ENCODE measurements around the gene MTMR2. TPM values are rescaled to one million over a fixed set of nuclear protein-coding genes. Genes with fewer than 3 reads are reported as not detected.

MTMR2 gene
- total and polyA plus RNA-seq, 2 donors (not counting 3 experiments of a cell fraction or from before 2014, with no cell fraction given) = 19.5 to 49.5 TPM

GRCh38 chr11:95939091-95939490, 15.2 kb upstream of the MTMR2 start:
- no peaks in the 10 kb centered on the region for H3K36me3 ChIP-seq (ENCODE audit: control insufficient read depth in 2 of 2, extremely low read depth in 1 of 2, insufficient read depth in 2 of 2, low read length in 2 of 2)
- DNase-seq (ENCODE audit: low read depth, low spot score) = no peak
- dilution Hi-C loops (cut with MboI; ENCODE audit: extremely low pct_ligation_motif_present, low sequenced_read_pairs) (no loop called here), intact Hi-C loops (cut with micrococcal nuclease) (no loop called here)
- no peak overlapping the region for H3K4me2 ChIP-seq (ENCODE audit: insufficient read depth, low read length)
- no TSS peak for BruUV-seq (replicated peaks)
- H4K20me1 ChIP-seq (replicated peaks; ENCODE audit: control insufficient read depth, extremely low read depth, insufficient read depth, low read length) = no peaks in the 10 kb centered on the region
- TF ChIP-seq EZH2 (IDR thresholded peaks at IDR 0.05; ENCODE audit: borderline replicate concordance, low read depth, low read length, severe bottlenecking) (no peak), MYC (IDR thresholded peaks at IDR 0.05; ENCODE audit: low read depth, low read length) (no peak), GATA2 (IDR thresholded peaks at IDR 0.05; ENCODE audit: insufficient read depth, insufficient read length, low read depth, low read length) (no peak), JUN (IDR thresholded peaks at IDR 0.05; ENCODE audit: borderline replicate concordance, insufficient read depth, insufficient read length, low read depth) (no peak), POLR2A (IDR thresholded peaks at IDR 0.05; ENCODE audit: low read depth, low read length) (no peak), POLR2AphosphoS5 (IDR thresholded peaks at IDR 0.05; ENCODE audit: insufficient read depth, low read depth, low read length) (no peak), FOS (IDR thresholded peaks at IDR 0.05; ENCODE audit: borderline replicate concordance, insufficient read depth, low read length) (no peak)
- TF ChIP-seq, protein P1, sequence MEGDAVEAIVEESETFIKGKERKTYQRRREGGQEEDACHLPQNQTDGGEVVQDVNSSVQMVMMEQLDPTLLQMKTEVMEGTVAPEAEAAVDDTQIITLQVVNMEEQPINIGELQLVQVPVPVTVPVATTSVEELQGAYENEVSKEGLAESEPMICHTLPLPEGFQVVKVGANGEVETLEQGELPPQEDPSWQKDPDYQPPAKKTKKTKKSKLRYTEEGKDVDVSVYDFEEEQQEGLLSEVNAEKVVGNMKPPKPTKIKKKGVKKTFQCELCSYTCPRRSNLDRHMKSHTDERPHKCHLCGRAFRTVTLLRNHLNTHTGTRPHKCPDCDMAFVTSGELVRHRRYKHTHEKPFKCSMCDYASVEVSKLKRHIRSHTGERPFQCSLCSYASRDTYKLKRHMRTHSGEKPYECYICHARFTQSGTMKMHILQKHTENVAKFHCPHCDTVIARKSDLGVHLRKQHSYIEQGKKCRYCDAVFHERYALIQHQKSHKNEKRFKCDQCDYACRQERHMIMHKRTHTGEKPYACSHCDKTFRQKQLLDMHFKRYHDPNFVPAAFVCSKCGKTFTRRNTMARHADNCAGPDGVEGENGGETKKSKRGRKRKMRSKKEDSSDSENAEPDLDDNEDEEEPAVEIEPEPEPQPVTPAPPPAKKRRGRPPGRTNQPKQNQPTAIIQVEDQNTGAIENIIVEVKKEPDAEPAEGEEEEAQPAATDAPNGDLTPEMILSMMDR (IDR thresholded peaks at IDR 0.05; ENCODE audit: extremely low read depth in 1 of 2, insufficient read depth in 1 of 2, low read depth in 1 of 2, low read length in 2 of 2) = no peak
- TF ChIP-seq, protein P2, sequence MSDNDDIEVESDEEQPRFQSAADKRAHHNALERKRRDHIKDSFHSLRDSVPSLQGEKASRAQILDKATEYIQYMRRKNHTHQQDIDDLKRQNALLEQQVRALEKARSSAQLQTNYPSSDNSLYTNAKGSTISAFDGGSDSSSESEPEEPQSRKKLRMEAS (IDR thresholded peaks at IDR 0.05; ENCODE audit: insufficient read depth, insufficient read length) = no peak
- no peak overlapping the region for H3K9ac ChIP-seq (replicated peaks; ENCODE audit: extremely low read depth, insufficient read depth, low read length)
- no peaks in the 10 kb centered on the region for H3K79me2 ChIP-seq (ENCODE audit: control insufficient read depth, insufficient read depth, low read length)
- no peaks in the 10 kb centered on the region for H3K9me1 ChIP-seq (replicated peaks; ENCODE audit: control insufficient read depth, extremely low read depth, insufficient read depth, low read length)
- ChIA-PET POLR2A (no interaction called here), CTCF (no interaction called here)
- H3K27me3 ChIP-seq (ENCODE audit: control insufficient read depth in 2 of 2, insufficient read depth in 2 of 2, low read length in 2 of 2) = no peaks in the 10 kb centered on the region
- no peak overlapping the region for H3K4me3 ChIP-seq (replicated peaks in 1 of 3; ENCODE audit: insufficient read depth in 1 of 3, low read depth in 1 of 3, low read length in 3 of 3)
- H2AFZ ChIP-seq (ENCODE audit: low read depth, low read length) = no peak overlapping the region
- H3K27ac ChIP-seq (ENCODE audit: insufficient read depth, low read depth, low read length) = no peak overlapping the region
- FAIRE-seq = no peak
- H3K4me1 ChIP-seq (ENCODE audit: control insufficient read depth, extremely low read depth, insufficient read depth, low read length) = no peaks in the 10 kb centered on the region
- H3K9me3 ChIP-seq (replicated peaks; ENCODE audit: control insufficient read depth, insufficient read depth, low read length) = no peaks in the 10 kb centered on the region

Measured in endothelial cell of umbilical vein (primary cell).